ENCODE data around the gene NKTR. TPM values are rescaled to one million over a fixed set of nuclear protein-coding genes. Genes with fewer than 3 reads are reported as not detected.
A peak's percentile ranks its signal among the peaks of the same experiment; 100 is the strongest.

NKTR gene
- total and polyA plus RNA-seq, 7 donors = 1.8 to 130 (median 81.3) TPM

DNA sequence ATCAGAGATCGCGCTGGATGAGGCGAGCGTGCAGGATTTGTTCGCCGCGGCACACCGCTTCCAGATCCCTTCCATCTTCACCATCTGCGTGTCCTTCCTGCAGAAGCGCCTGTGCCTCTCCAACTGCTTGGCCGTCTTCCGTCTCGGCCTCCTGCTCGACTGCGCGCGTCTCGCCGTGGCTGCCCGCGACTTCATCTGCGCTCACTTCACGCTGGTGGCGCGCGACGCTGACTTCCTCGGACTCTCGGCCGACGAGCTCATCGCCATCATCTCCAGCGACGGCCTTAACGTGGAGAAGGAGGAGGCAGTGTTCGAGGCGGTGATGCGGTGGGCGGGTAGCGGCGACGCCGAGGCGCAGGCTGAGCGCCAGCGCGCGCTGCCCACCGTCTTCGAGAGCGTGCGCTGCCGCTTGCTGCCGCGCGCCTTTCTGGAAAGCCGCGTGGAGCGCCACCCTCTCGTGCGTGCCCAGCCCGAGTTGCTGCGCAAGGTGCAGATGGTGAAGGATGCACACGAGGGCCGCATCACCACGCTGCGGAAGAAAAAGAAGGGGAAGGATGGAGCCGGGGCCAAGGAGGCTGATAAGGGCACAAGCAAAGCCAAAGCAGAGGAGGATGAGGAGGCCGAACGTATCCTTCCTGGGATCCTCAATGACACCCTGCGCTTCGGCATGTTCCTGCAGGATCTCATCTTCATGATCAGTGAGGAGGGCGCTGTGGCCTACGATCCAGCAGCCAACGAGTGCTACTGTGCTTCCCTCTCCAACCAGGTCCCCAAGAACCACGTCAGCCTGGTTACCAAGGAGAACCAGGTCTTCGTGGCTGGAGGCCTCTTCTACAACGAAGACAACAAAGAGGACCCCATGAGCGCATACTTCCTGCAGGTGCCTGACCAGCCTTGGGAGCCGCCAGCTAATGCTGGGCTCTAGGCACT is 85.7 kb downstream of the NKTR start:
- intact Hi-C loops (cut with DNase I) = no loop called here
- peaks cover 0 to 34% (median 30%) of the 10 kb centered on the region in 4 donors for H3K4me1 ChIP-seq
- H3K36me3 ChIP-seq = no peaks in the 10 kb centered on the region
- peak; percentile 56 for DNase-seq
- TF ChIP-seq, protein P1, sequence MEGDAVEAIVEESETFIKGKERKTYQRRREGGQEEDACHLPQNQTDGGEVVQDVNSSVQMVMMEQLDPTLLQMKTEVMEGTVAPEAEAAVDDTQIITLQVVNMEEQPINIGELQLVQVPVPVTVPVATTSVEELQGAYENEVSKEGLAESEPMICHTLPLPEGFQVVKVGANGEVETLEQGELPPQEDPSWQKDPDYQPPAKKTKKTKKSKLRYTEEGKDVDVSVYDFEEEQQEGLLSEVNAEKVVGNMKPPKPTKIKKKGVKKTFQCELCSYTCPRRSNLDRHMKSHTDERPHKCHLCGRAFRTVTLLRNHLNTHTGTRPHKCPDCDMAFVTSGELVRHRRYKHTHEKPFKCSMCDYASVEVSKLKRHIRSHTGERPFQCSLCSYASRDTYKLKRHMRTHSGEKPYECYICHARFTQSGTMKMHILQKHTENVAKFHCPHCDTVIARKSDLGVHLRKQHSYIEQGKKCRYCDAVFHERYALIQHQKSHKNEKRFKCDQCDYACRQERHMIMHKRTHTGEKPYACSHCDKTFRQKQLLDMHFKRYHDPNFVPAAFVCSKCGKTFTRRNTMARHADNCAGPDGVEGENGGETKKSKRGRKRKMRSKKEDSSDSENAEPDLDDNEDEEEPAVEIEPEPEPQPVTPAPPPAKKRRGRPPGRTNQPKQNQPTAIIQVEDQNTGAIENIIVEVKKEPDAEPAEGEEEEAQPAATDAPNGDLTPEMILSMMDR (IDR thresholded peaks at IDR 0.05) = no peak
- TF ChIP-seq POLR2A (IDR thresholded peaks at IDR 0.05) = no peak
- no peak for TF ChIP-seq EP300 (IDR thresholded peaks at IDR 0.05)
- TF ChIP-seq POLR2AphosphoS5 (IDR thresholded peaks at IDR 0.05) = no peak
- H3K27me3 ChIP-seq = peaks cover 0 to 9% (median 0%) of the 10 kb centered on the region in 3 donors
- peak overlapping the region in 3 of 4 donors; percentile 23 to 36 (median 25) for H3K4me3 ChIP-seq
- H3K9me3 ChIP-seq = no peaks in the 10 kb centered on the region
- H3K27ac ChIP-seq = no peak overlapping the region
- WGBS, 2 donors = 43 to 49% methylated on average over 80 of the region's 80 CpGs

DNA sequence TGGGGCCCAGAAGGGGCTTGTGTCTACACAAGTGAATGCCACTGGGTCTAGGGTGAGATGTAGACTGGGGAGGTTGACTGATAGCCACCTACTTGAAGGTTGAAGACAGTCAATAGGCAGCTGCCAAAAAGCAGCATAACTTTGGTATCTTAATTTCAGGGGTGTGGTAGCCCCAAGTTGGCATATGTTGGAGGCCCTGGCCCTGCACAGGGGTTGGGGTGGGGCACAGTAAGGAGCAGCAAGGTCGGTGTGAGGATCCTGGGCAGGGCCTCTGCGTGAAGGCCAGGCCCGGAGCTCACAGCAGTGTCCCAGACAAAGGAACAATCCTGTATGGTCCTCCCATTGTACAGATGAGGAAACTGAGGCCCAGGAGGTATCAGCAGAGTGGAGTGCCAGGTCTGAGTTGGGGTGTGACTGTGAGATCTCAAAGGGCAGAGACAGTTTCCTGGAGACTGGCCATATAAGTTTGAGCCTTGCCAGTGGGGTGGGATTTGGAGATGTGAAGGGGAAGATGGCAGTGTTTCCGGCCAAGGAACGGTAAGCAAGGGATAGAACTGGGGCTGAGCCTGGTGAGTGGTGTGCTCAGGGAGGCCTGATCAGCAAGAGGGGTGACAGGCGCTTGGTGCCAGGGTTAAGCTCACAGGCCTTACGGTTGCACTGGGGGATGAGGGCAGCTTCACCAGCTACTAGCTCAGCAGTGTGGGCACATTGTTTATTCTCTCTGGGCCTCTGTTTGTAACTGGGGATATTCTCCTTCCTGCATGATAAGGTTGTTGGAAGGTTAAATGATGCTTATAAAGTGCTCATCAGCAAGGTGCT is 86.6 kb downstream of the NKTR start:
- H3K4me3 ChIP-seq = no peak overlapping the region
- no peak overlapping the region for H3K27ac ChIP-seq
- H3K36me3 ChIP-seq = no peaks in the 10 kb centered on the region
- intact Hi-C loops (cut with DNase I) = no loop called here
- no peaks in the 10 kb centered on the region for H3K9me3 ChIP-seq
- peaks cover 0 to 9% (median 0%) of the 10 kb centered on the region in 3 donors for H3K27me3 ChIP-seq
- peak; percentile 41 for DNase-seq
- 84 to 89% methylated on average over 7 of the region's 7 CpGs for WGBS, 2 donors
- TF ChIP-seq, protein P1 (IDR thresholded peaks at IDR 0.05) = no peak
- TF ChIP-seq EP300 (IDR thresholded peaks at IDR 0.05) (no peak), POLR2A (IDR thresholded peaks at IDR 0.05) (no peak), POLR2AphosphoS5 (IDR thresholded peaks at IDR 0.05) (no peak)
- peaks cover 0 to 34% (median 30%) of the 10 kb centered on the region in 4 donors for H3K4me1 ChIP-seq

DNA sequence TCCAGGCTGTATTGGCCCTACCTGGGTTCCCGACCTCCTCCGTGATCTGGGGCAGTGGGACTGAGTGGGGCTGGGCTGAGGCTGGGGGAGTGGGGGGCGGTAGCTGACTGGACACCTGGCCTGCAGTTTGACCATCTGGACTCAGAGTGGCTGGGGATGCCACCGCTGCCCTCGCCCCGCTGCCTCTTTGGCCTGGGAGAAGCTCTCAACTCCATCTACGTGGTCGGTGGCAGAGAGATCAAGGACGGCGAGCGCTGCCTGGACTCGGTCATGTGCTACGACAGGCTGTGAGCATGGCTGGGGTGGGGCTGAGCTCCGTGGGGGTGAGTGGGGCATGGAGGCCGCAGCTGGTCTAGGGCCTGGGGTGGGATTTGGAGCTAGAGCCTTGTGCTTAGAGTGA is 87.5 kb downstream of the NKTR start:
- Histone ChIP-seq H3K9me3 (no peaks in the 10 kb centered on the region), H3K4me3 (no peak overlapping the region), H3K4me1 (peaks cover 0 to 34% (median 30%) of the 10 kb centered on the region in 4 donors), H3K36me3 (no peaks in the 10 kb centered on the region), H3K27me3 (peaks cover 0 to 9% (median 0%) of the 10 kb centered on the region in 3 donors), H3K27ac (no peak overlapping the region)
- peak; percentile 58 for DNase-seq
- TF ChIP-seq EP300 (IDR thresholded peaks at IDR 0.05) = no peak
- TF ChIP-seq POLR2A (IDR thresholded peaks at IDR 0.05) = no peak
- TF ChIP-seq, protein P1 (IDR thresholded peaks at IDR 0.05) = no peak
- no peak for TF ChIP-seq POLR2AphosphoS5 (IDR thresholded peaks at IDR 0.05)
- intact Hi-C loops (cut with DNase I) = no loop called here
- WGBS, 2 donors = 88 to 90% methylated on average over 15 of the region's 15 CpGs

DNA sequence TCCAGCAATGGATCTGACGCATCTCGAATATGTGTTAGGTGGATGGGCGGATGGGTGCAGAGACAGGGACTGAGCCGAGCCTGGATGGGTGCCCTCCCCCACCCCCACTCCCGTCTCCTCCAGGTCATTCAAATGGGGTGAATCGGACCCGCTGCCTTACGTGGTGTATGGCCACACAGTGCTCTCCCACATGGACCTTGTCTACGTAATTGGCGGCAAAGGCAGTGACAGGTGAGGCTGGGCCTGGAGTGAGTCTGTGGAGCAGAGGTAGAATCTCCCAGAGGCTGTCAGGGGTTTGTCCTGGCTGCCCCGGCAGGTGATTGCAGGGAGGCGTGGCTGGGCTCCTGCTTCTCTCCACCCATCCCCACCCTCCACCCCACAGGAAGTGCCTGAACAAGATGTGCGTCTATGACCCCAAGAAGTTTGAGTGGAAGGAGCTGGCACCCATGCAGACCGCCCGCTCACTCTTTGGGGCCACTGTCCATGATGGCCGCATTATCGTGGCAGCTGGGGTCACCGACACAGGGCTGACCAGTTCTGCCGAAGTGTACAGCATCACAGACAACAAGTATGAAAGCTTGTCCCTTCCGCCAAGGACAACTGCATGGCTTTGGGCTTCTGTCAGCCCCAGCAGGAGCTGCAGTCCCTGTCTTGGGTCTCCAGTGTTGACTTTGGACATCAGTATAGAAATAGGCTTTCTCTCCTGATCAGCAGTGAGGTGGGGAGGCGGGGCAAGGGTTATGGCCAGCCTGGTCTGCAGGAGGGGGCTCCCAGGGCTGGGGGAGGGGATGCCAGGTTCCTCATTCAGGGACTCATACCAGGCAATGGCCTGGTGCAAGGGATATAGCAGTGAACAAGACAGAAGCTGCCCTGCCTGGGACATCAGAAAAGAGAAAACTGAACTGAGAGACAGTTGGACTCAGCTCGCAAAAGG is 88.3 kb downstream of the NKTR start:
- intact Hi-C loops (cut with DNase I) = no loop called here
- Histone ChIP-seq H3K27ac (no peak overlapping the region), H3K9me3 (no peaks in the 10 kb centered on the region), H3K36me3 (no peaks in the 10 kb centered on the region), H3K27me3 (peaks cover 0 to 9% (median 0%) of the 10 kb centered on the region in 3 donors), H3K4me1 (peaks cover 0 to 27% (median 25%) of the 10 kb centered on the region in 4 donors), H3K4me3 (no peak overlapping the region)
- WGBS, 2 donors = 71 to 86% methylated on average over 22 of the region's 22 CpGs
- peak; percentile 40 for DNase-seq
- TF ChIP-seq POLR2AphosphoS5 (IDR thresholded peaks at IDR 0.05) (no peak), POLR2A (IDR thresholded peaks at IDR 0.05) (no peak), EP300 (IDR thresholded peaks at IDR 0.05) (no peak)
- TF ChIP-seq, protein P1 (IDR thresholded peaks at IDR 0.05) = no peak
